HG03159 (cell line): Measurements from ENCODE around the gene SYNJ2BP.

Experiments used
- ATAC-seq: cut with Tn5 transposase; IDR thresholded peaks from one replicate; pipeline ENCODE4 v1.9.1; 2021; ENCODE audit warnings: mild to moderate bottlenecking, moderate library complexity; ENCODE audit not compliant: unreplicated experiment

The SYNJ2BP gene

DNA sequence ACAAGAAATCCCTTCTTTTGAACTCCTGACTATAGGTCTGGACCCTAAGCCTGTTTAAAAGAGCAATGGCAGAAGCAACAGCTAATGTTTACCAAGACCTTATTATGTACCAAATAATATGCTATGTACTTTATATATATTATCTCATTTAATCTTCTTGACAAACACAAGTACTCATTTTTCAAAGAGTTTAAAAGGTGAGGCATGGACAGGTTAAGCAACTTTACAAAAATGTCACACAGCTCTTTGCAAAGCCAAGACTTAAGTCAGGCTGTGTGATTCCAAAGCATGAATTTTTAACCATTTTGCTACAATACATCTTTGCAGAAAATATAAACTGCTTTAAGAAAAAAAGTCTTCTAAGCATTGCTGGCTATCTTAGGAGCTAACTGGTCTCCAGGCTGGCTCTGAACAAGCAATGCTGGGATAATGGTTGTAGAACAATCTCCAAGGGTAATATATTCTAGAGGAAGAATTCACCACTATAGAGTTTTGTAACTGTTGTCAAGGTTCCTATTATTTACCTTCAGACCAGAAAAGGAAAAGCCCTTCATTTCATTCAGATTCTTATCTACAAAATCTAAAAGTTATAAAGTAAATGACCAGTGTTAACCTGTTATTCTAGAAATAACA lies 22.1 kb downstream of the SYNJ2BP start:
- ATAC-seq, result no peak

DNA sequence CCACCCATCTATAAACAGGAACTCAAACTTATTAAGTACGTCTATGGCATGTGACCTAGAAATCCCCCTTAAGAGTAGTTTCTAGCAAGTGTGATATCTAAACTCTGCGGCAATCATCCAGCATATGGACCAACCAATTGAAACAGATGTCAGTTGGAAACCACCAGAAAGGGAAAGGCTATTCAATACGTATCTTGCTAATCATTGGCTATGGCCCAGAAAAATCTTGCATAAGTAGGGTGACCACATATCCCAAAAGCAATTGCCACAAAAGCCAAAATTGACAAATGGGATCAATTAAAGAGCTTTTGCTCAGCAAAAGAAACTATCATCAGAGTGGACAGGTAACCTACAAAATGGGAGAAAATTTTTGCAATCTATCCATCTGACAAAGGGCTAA lies 24.2 kb downstream of the SYNJ2BP start:
- ATAC-seq, result no peak

DNA sequence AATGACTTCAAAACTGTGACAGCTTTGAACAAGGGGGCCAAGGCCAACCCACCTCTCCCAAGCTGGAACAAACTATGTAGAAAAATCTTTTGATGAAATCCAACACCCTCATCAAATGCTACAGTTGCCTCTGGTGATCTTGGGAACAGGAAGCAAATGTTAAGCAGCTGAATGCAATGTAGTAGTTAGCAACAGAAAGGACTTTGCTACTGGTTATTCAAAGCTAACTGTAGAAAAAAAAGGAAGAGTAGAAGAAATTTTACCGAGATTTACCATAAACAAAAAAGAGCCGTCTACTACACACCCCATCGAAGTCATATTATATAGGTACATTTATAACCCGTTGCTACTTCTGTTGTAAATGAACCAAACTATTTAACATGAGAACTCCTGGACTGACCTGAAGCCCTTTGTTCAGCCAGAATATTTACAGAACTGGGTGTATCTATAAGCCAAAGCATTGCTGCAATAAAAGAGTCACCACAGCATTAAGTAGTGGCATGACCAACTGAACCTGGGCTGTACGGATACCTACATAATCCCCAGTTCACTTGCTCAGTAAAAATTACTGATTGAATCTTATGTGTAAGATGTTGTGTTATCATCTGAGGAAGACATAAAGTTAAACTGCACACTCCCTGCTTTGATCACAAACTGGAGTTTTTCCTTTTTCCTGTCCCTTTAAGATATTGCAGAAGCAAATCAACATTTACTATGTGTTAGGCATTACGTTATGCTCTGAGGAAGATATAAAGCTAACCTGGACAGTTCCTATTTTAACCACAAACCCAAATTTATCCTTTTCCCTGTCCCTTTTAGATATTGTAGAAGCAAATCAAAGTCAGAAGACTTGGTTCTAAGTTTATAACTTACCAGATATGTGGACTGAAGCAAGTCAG lies 25.1 kb downstream of the SYNJ2BP start:
- ATAC-seq, result no peak

DNA sequence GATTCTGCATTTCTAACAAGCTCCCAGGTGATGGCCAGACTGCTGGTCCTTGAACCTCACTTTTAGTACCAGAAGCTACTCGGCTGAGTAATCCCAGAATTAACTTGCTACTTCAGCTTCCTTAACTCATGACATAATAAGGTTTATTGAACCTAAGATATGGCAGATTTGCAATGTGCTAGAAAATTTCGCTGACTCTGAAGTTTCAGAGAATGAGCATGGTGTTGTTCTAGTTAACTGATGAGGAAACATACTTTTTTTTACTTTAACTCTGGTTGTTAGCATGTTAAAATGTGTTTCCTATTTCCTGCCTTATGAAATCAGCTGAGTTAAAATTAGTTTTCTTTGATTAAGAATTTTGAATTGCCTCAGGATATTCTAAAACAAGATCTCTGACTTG lies 34.4 kb downstream of the SYNJ2BP start:
- no peak for ATAC-seq

DNA sequence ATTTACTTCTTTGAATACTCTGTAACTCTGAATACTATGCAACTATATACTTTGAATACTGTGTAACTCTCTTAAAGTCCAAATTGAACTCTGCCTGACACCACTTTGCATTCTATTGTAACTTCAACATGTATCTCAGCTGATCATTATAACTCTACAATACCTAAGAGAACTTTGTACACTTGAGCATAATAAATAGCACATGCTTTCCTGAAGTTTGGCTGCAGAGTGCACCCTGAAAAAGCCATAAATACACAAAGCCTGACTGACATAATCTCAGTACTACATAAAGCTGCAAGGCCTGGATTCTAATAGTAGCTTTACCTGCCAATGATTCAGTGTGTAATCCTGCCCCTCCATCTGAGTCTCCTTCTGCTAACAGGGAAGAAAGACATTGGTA lies 36.1 kb downstream of the SYNJ2BP start:
- ATAC-seq, result no peak

DNA sequence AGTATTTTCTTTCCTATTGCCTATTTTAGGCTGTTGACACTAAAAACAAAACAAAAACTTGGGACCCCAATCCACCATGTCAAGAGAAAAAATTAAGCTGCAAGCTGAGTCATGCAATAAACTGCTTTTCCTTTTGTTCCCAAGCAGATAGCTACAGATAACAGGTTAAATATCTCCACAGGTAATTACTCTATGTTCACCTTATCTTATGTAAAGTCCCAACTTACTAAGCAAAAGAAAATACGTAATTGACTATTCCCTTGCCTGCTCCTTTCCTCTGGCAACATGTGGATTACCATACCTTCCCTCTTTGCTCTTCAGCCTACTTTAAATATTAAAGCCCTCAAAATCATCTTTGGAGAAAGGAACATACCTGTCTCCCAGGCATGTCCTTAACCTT lies 38.2 kb downstream of the SYNJ2BP start:
- no peak for ATAC-seq
